GM19467 (cell line): ENCODE data around the gene SPTBN5.

Experiments
- ATAC-seq: cut with Tn5 transposase; IDR thresholded peaks from one replicate; pipeline ENCODE4 v1.9.1; 2021; ENCODE audit warnings: mild to moderate bottlenecking, moderate library complexity; ENCODE audit not compliant: unreplicated experiment

SPTBN5 gene

DNA sequence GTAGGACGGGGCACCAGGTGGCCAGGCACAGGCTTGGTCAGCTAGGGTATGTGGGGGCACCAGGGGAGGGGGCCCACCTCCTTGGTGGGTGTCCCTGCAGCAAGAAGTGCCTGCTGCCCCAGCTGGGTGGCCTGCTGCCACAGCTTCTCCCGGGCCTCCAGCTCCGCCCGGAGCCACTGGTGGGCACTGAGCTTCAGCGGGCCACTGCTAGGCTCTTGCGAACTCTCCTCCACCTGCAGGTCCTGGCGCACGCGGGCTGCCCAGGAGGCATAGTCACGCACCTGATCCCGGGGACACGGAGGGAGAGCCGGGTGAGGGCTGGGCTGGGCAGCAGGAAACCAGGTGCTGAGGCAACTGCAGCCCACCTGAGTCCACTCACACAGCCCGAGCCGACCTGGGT is 25.5 kb downstream of the SPTBN5 start:
- ATAC-seq, result no peak

DNA sequence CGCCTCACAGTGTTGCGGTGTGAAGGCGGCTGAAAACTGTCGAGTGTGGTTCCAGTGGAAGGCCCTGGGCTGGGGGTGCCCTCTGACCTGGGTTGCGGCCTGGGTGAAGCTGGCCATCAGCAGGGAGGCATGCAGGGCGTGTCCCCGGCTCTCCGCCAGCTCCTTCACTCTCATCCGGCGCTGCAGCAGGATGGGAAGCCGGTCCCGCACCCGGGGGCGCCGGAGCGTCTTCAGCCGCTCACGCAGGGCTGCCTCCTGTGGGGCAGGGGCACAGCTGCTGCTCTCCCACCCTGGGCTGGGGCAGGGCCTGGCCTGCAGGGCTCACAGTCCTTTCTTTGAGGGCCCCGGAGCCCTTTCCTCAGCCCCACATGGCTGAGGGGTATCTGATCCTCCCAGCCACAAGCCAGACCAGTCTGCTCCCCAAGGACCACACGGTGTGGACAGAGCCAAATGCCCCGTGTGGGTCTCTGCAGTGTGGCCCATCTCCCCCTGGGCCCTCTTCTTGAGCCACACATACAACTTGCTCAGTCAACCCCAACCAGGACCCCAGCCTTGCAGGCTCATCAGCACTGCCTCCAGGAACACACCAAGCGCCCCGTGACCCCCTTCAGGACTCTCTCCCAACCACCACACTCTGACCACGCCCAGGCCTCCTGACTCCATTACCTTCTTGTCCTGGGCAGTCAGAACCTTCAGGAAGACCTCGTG is 26.8 kb downstream of the SPTBN5 start:
- ATAC-seq, result no peak

DNA sequence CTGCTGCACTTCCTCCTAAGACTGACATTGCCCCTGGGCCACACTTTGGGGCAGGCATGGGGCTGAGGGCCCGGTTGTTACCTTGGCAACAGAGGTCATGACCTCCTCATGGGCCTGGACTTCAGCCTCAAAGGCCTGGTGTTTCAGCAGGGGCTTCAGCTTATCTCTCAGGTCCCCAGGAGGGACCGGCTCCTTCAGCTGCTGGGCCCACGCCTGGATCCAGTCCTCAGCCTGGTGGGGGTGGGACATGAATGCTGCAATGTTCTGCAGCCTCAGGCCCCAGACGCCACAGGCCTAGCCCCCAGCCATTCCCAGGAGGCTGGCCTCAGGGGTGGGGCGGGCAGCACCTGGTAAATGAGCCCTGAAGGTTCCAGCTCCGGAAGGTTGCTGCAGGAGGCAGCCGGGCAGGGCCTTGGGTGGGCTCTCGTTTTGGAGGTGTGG is 27.6 kb downstream of the SPTBN5 start:
- no peak for ATAC-seq

DNA sequence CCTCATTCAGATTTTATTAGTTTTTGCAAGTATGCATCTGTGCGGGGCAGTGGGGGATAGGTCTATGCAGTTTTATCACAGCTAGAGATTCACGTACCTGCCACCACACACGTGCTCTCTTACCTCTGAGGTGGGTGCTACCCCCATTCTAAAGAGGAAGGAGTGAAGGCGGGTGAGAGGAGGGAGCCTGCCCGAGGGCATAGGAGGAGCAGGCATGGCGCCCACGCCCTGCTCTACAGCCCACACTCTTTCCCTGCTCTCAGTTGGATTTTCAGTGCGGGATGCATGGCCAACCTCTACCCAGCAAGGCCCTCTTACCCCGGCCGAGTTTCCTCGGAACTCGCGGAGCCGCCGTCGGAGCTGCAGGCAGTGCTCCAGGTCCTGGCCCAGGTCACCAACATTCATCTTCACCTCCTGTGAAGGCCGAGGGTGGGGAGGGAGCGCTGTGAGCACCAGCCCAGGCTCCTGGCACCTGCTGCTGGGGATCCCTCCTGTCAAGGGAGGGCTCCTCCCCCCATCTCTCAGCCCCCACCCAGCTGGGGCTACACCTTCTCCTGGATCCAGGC is 28.3 kb downstream of the SPTBN5 start:
- ATAC-seq, result no peak

DNA sequence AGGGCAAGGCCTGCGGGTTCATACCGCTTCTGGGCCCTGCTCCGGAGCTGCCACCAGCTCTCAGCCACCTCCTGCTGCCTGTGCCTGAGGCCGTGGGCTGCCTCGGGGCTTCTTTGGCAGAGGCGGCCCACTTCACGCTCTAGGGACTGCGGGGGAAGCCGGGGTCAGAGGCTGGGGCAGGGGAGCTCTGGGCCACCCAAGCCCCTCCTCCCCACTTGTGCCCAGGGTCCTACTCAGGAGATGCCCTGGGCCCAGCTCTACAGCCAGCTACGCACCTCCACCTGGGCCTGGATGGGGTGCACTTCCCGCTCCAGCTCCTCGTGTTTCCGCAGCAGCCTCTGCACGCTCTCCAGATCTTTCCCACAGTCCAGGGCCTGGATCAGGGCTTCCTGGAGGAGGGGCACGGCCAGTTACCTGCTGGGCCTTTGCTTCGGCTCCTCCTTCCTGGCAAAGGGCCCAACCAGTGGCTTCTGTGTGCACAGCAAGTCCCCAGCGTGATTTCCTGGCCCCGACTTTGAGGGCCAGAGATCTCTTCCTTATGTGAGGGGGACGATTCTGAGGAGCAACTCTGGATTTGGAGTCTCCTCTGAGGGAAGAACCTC is 31.2 kb downstream of the SPTBN5 start:
- ATAC-seq, result no peak

DNA sequence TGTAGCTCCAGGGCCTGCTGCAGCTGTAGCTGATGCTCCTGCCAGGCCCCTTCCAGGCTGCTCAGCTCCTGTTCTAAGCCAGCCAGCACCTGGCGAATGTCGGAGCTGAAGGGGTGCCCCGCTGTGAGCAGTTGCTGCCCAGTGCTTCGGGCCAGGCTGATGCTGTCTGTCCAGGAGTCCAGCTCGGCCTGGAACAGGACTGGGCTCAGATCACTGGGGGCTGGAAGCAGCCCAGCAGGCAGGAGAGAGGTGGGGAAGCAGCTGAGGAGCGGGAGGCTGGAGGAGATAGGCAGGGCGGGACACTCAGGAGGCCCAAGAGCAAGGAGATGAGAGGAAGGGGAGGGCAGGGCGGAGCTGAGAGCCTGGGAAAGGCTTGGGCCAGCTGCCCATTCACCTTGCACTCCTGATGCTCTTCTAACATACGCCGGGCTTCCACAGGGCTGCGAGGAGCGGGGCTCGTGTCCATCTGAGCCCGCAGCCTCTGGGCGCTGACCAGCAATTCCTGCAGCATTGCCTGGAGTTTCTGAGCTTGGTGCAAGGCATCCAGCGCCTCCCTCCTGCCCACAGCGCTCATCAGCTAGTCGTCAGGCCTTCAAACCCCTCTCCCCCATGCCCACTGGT is 32.0 kb downstream of the SPTBN5 start:
- no peak for ATAC-seq

DNA sequence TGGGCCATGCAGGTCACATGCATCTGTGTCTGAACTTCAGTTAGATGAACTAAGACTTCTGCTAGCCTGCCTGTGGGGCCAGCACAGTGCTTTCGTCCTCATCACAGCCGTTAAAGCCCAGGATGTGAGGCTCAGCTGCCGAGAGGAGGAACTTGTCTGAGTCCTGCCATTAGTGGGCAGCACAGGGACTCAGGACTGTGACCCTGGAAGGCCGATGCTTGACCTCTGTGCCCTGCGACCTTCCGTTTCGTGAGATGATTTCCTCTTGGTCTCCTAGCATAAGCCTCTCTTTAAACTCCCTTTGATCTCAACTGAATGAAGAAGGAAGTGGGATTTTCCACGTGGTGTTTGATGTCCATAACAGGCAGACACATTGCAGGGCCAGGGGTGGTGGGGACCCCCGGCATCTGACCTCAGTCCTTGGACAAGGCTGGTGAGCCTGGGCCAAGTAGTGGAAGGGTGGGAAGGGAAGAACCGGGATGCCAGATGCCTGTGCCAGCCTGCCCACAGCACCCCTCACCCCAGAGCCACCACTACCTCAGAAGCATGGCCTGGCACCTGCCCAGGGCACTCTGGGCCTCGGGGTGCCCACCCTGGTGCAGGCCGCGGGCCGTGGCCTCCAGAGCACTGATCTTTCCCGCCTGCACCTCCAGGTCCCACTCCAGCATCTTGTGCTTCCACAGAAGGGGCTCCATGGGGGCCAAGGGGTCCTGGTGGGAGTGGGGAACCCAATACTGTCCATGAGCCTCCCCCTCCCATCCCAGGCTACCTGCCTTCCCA is 33.6 kb downstream of the SPTBN5 start:
- ATAC-seq, result no peak

DNA sequence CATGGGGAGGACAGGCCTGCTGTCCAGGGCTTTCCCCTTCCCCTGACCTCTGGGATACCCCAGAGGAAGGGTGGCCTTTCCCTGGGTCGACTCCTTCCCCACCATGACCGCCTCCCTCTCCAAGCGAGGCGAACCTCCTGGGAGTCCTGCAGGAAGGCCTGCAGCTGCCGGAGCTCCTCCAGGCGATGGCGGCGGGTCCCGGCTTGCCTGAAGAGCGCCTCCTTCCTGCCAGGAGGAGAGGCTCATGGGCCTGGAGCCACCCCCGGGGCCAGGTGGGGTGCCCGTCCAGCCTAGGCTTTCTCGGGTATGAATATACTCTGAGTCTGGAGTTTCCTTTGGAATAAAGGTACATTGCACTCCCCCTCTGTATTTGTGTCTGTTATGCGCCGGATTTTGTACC is 35.1 kb downstream of the SPTBN5 start:
- ATAC-seq, result no peak

DNA sequence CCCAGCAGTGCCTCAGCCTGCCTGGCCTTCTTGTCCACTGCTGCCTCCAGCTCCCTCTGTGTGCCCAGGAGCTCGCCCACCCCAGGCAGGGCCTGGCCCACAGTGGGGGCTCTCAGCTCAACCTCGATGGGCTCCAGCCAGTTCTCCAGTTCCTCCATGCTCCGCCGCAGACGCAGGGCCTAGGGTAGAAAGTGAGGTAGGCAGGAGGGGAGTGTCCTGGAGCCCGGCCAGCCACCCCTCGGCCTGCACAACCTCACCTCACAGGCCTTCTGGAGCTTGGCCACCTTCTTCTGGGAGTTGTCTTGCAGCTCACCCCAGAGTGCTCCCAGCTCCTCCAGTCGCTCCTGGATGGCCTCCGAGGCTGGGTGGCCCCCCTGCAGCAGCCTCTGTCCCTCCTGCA is 36.5 kb downstream of the SPTBN5 start:
- no peak for ATAC-seq

DNA sequence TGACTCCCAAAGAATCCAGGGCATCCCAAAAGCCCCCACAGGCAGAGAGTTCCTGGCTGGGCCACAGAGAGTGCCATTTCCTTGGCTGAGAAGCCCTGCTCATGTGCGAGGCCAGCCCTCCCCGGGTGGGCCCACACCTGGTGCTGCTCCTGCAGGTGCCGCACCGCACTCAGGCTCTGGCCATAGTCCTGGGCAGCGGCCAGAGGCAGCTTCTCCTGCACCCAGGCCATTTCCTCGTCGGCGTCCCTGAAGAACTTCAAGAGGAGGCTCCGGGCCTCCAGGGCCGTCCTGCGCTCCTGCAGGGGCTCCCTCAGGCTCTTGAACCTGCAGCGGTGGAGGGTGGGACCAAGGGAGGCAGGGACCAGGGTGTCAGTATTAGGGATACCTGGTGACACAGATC is 37.1 kb downstream of the SPTBN5 start:
- ATAC-seq, result no peak

DNA sequence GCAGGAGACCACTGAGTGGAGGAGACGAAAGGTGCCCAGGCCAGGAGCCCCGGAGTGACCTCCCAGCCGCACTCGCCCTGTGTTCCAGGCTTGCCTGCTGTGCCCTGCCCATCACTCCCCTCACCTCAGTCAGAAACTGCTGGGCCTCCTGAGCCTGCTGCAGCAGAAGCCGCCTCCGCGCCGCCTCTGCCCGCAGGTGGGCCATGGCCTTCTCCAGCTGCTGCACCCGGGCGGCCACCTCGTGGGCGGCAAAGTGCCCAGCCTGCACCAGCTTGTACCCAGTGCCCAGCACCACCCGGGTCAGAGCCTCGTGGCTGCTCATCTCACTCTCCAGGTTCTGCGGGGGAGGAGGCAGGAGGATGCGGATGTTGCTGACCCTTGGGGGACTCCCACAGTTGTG is 37.6 kb downstream of the SPTBN5 start:
- ATAC-seq, result no peak

DNA sequence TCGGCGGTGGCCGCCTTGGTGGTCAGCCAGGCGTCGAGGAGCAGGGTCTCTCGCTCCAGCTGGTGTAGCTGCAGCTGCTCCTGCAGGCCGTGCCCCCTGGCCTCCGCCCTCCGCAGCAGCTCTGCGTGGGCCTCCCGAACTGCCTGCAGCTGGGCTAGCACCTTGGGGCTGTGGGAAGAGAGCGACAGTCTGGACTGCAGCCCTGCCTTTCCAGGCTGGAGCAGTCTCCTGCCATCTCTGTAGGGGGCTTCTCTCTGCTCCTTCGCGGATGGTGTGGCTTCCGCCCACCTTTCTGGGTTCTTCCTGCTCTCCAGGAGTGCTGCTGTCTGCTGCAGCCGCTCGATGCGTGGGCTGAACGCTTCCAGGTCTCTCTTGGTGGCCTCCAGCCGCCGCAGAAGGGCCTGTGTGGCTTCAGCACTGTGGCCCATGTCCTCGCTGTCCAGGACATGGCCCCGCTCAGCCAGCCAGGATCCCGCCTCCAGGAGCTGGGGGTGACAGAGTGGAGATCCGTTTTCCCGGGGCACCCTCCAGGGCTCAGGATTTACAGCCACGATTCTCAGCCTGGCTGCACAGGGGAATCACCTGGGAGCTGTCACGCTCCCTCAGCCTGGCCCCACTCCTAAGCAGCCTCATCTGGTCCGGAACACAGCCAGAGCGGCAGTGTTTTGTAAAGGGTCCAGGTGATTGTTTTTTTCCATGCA is 38.4 kb downstream of the SPTBN5 start:
- ATAC-seq, result no peak

DNA sequence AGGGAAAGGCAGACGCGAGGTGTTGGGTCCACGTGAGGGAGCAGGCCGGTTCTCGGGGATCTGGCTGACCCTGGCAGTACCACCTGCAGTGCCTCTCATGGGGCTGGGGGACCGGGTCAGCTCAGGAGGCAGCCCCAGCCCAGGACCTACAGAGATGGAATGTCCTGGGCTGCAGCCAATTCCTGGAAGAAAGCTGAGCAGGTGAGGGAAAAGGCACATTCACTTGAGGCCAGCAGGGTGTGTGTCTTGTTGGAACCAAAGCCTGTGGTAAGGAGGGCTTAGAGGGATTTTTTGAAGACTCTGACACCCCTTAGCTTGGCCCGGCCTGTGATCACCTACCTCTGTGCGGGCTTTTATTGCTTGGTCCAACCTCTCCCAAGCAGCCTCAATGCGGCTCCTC is 39.4 kb downstream of the SPTBN5 start:
- ATAC-seq, result no peak

DNA sequence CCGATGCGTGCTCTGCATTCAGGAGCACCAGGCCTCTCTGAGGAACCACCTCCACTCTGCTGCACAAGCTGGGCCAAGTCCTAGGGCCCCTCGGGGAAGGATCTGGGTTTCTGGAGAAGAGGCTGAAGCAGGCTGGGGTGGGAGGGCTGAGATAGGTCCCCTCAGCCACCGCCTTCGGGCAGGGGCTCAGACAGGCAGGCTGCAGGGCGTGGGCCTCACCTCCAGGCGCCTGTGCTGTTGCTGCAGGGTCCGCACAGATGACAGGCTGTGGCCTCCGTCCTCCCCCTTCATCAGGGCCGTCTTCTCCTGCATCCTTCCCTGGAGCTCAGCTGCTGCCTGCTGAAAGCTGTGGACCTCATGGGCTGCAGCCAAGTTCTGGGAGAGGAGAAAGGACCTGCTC is 40.0 kb downstream of the SPTBN5 start:
- no peak for ATAC-seq

DNA sequence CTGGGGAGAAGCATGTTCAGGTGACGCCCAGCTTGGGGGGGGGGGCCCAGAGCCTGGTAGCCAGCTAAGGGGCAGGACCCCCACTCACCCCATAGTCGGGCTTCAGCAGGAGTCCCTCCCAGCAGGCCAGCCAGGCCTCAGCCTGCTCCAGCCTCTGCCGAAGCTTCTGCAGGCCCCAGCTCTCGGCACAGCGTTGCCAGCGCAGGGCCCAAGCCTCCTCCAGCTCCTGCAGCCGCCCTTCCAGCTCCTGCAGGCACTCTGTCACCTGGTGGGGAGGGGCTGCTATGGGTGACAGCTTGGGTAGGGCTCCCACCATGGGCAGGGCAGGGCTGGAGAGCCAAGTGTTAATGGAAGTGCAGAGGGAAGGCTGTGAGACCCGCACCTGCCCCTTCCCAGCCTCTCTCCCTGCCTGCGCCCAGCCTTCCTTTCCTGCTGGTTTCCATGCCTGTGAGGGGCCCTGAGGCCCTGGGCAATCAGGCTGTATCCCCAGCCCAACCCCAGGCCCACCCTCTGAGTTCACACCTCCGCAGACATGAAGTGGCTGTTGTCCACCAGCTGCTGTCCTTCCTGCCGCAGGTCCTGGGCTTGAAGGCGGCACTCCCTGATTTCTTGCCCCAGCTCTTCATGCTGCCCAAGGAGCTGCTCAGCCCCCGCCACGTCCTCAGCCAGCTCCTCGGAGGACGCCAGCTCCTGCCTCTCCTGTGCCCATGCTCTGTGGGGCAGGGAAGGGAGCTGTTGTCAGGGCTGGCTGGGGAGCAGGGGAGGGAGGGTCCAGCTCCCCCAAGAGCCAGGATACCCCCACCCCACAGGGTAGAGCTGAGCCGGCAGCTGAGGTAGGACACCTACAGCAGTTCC is 40.9 kb downstream of the SPTBN5 start:
- no peak for ATAC-seq

DNA sequence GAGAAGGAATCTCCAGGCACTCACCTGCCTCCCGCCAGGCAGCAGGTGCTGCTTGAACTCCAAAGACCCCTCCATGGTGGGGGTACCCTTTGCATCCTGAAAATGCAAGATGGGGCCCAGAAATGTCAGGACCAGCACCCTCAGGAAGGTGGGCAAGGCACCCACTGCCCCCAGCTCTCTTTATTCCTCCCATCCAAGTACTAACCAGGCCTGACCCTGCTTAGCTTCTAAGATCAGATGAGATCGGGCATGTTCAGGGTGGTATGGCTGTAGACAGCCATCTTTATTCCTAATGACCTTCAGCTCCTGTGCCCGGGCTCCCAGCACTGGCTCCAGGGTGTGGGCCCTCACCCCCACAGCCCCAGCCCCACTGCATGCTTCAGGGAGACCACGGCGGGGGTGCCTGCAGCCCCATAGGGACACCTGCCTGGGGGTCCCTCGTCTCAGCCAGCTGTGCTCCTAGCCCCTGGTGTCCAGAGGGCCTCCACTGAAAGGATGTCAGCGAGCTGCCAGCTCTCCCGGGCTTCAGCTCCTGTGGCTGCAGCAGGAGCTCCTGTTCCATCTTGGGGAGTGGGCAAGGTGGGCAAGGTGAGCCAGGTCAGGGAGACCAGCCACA is 42.0 kb downstream of the SPTBN5 start:
- no peak for ATAC-seq

DNA sequence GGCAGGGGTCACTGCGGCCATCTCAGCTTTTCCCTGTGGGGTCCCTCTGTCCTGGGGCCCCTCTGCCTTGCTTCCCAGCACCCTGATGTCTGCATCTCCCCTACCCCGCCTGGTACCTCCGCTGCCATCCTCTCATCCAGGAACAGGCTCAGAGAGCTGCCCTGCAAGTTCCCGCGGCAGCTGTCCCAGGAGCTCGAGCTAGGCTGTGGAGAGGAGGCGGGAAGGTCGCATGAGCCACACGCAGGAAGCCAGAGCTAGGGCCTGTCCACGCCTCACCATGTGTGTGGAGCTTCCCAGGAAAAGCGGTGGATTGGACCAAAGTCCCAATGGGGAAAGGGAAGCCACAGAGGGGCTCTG is 42.7 kb downstream of the SPTBN5 start:
- no peak for ATAC-seq

DNA sequence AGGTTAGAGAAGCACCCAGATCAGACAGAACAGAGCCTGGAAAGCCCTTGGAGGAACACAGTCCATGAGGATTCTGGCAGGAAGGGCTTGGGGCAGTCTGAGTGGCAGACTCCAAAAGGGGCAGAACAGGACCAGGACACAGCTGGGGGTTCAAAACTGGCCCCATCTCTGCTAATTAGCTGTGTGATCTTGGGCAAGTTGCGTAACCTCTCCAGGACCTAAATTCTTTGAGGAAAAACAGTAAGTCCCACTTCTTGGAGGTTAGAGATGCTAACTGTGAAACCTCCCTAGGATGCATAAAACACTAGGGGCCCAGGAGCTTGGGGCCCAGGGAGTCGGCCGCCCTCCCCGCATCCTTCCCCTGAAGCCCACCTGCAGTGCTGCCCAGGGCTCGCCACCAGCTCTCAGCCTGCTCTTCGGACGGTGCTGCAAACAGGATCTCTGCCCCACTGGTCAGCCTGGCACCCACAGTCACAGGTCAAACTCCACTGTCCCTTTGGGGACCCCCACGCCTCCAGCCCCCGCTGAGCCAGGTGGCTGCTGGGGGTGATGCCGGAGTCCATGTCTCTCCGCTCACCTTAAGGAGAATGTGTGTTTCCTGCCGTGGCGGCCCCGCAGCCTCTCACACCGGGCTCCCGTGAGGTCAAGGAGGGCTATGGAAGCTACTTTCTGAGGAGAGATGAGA is 43.2 kb downstream of the SPTBN5 start:
- ATAC-seq, result no peak

DNA sequence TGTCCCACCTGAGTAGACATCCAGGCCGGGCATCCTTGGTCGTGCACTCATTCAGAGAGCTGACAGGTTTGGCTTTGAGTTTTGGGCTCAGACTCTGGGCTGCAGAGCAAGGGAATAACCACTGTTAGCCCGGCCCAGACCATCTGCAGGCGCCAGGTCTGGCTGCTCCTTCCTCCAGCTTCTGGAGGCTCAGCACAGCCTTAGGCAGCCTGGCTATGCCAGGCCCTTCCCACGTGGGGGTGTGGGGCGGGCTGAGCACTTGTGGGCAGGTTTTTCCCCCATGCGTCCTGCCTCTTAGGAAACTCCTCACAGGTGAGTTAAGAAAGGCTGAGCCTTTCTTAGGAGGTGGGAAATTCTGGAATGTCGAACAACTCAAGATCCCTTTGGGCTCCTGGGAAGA is 44.0 kb downstream of the SPTBN5 start:
- no peak for ATAC-seq
